Measurements from ENCODE around the gene MUC22. TPM values are rescaled to one million over a fixed set of nuclear protein-coding genes. Genes with fewer than 3 reads are reported as not detected.

MUC22 gene
- total and polyA plus RNA-seq, 10 of the 15 experiments (the other 5 are each of a cell fraction or from before 2014, with no cell fraction given): under 0.01 to 0.09 (median 0.04) TPM; not detected in 4

- Histone ChIP-seq H3K27me3 (replicated peaks in 1 of 2; ENCODE audit: control insufficient read depth in 2 of 2, insufficient read depth in 2 of 2, low read length in 1 of 2) (peaks cover 0 to 2% of the 10 kb centered on the region in 2 experiments; a peak in 2 of 4 replicates), H3K79me2 (ENCODE audit: control insufficient read depth, insufficient read depth, low read length) (no peaks in the 10 kb centered on the region), H3K4me3 (no peak overlapping the region), H3K27ac (ENCODE audit: control insufficient read depth, insufficient read depth) (no peak overlapping the region), H3K36me3 (ENCODE audit: control insufficient read depth in 2 of 2, insufficient read depth in 2 of 2, low read length in 1 of 2) (no peaks in the 10 kb centered on the region), H3K9ac (ENCODE audit: control insufficient read depth, insufficient read depth, low read length) (no peak overlapping the region), H4K20me1 (ENCODE audit: control insufficient read depth, insufficient read depth) (no peaks in the 10 kb centered on the region), H2AFZ (ENCODE audit: control insufficient read depth, low read depth, low read length) (no peak overlapping the region), H3K4me1 (ENCODE audit: control insufficient read depth, insufficient read depth, low read length) (peaks cover 11% of the 10 kb centered on the region), H3K4me2 (ENCODE audit: control insufficient read depth, insufficient read depth) (no peak overlapping the region), H3K9me3 (replicated peaks; ENCODE audit: control insufficient read depth, insufficient read depth, low read length) (no peaks in the 10 kb centered on the region)
- no TSS peak for BruUV-seq (replicated peaks)
- in situ Hi-C loops (cut with MboI) (no loop called here), intact Hi-C loops (cut with micrococcal nuclease; ENCODE audit: unreplicated experiment) (no loop called here)
- no peak for TF ChIP-seq RELB (IDR thresholded peaks at IDR 0.05; ENCODE audit: low read depth)
- no peak for TF ChIP-seq MXI1 (IDR thresholded peaks at IDR 0.05; ENCODE audit: low read depth, low read length)
- TF ChIP-seq, protein P1, sequence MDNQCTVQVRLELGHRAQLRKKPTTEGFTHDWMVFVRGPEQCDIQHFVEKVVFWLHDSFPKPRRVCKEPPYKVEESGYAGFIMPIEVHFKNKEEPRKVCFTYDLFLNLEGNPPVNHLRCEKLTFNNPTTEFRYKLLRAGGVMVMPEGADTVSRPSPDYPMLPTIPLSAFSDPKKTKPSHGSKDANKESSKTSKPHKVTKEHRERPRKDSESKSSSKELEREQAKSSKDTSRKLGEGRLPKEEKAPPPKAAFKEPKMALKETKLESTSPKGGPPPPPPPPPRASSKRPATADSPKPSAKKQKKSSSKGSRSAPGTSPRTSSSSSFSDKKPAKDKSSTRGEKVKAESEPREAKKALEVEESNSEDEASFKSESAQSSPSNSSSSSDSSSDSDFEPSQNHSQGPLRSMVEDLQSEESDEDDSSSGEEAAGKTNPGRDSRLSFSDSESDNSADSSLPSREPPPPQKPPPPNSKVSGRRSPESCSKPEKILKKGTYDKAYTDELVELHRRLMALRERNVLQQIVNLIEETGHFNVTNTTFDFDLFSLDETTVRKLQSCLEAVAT (IDR thresholded peaks at IDR 0.05): no peak
- TF ChIP-seq SMARCA5 (IDR thresholded peaks at IDR 0.05): no peak
- no peak for TF ChIP-seq TCF12 (IDR thresholded peaks at IDR 0.05; ENCODE audit: low read depth, low read length)
- no peak for TF ChIP-seq BACH1 (IDR thresholded peaks at IDR 0.05; ENCODE audit: borderline replicate concordance)
- no peak for TF ChIP-seq HCFC1 (IDR thresholded peaks at IDR 0.05; ENCODE audit: low read length)
- TF ChIP-seq, protein P2, sequence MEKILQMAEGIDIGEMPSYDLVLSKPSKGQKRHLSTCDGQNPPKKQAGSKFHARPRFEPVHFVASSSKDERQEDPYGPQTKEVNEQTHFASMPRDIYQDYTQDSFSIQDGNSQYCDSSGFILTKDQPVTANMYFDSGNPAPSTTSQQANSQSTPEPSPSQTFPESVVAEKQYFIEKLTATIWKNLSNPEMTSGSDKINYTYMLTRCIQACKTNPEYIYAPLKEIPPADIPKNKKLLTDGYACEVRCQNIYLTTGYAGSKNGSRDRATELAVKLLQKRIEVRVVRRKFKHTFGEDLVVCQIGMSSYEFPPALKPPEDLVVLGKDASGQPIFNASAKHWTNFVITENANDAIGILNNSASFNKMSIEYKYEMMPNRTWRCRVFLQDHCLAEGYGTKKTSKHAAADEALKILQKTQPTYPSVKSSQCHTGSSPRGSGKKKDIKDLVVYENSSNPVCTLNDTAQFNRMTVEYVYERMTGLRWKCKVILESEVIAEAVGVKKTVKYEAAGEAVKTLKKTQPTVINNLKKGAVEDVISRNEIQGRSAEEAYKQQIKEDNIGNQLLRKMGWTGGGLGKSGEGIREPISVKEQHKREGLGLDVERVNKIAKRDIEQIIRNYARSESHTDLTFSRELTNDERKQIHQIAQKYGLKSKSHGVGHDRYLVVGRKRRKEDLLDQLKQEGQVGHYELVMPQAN (conservative IDR thresholded peaks at IDR 0.05): no peak
- no peak for TF ChIP-seq SREBF1 (IDR thresholded peaks at IDR 0.05; ENCODE audit: low read length)
- TF ChIP-seq IKZF1 (conservative IDR thresholded peaks at IDR 0.05): no peak
- RAD21 ChIA-PET (ENCODE audit: unreplicated experiment): no interaction called here
- SMC1A ChIA-PET (ENCODE audit: uncharacterized antibody, unreplicated experiment): no interaction called here
- no peak for ATAC-seq
- POLR2A ChIA-PET: no interaction called here
- CTCF ChIA-PET: no interaction called here
- no peak for DNase-seq (ENCODE audit: low read depth, low spot score)
- WGBS (ENCODE audit: insufficient coverage, insufficient replicate concordance, low lambda C conversion rate, missing lambda C conversion rate): 51% methylated on average over 7 of the region's 7 CpGs
- no peak for FAIRE-seq
Measured at GRCh38 chr6:31009731-31010130, 543 bp upstream of the MUC22 start.

Measured in GM12878 (cell line).